GM23338 (cell line): ENCODE measurements around the gene PTPRH.

Source experiments
- CREB1 ChIP-seq: fragments of 250-450 bp; sonication (Bioruptor Pico); IDR thresholded peaks from 2 replicates; pipeline ENCODE4 v1.5.0; 2020; ENCODE audit warnings: low read depth, mild to moderate bottlenecking, moderate library complexity
- EZH2 ChIP-seq: fragments of 200-600 bp; sonication (generic); IDR thresholded peaks from one replicate; pipeline ENCODE4 v1.8.0; 2017; ENCODE audit warnings: antibody characterized with exemption, mild to moderate bottlenecking, low read depth; ENCODE audit not compliant: unreplicated experiment
- EZH2phosphoT487 ChIP-seq: fragments of 200-600 bp; sonication (generic); IDR thresholded peaks from one replicate; pipeline ENCODE4 v1.8.1; 2018; ENCODE audit warnings: antibody characterized with exemption; ENCODE audit not compliant: unreplicated experiment
- JUNB ChIP-seq: IDR thresholded peaks from one replicate; pipeline ENCODE4 v1.6.1; 2016; ENCODE audit warnings: antibody characterized with exemption; ENCODE audit not compliant: unreplicated experiment
- POLR2AphosphoS5 ChIP-seq: IDR thresholded peaks from 2 replicates; pipeline ENCODE4 v1.6.1; 2016; ENCODE audit warnings: antibody characterized with exemption, low read depth
- ZNF114 ChIP-seq: fragments of 250-450 bp; sonication (Bioruptor Pico); IDR thresholded peaks from 2 replicates; pipeline ENCODE4 v1.5.0; 2020; ENCODE audit warnings: mild to moderate bottlenecking, moderate library complexity
- ZNF331 ChIP-seq: fragments of 250-450 bp; sonication (Bioruptor Pico); IDR thresholded peaks from 2 replicates; pipeline ENCODE4 v1.5.0; 2020; ENCODE audit warnings: low read depth, mild to moderate bottlenecking, moderate library complexity
- TF ChIP-seq, protein P1 (sequence below), 2 experiments: fragments of 200-600 bp in 1 of 2; sonication (generic) in 1 of 2; conservative IDR thresholded peaks; 2 replicates each; pipeline versions ENCODE4 v1.5.1 to v1.6.1; 2016 to 2017; ENCODE audit warnings: antibody characterized with exemption in 2 of 2, low read depth in 2 of 2, mild to moderate bottlenecking in 2 of 2, moderate library complexity in 1 of 2
- TF ChIP-seq, protein P2 (sequence below): IDR thresholded peaks from 2 replicates; pipeline ENCODE4 v1.6.1; 2016; ENCODE audit warnings: antibody characterized with exemption
- TF ChIP-seq, protein P3 (sequence below): IDR thresholded peaks from one replicate; pipeline ENCODE4 v1.6.1; 2018; ENCODE audit warnings: antibody characterized with exemption; ENCODE audit not compliant: unreplicated experiment

DNA sequence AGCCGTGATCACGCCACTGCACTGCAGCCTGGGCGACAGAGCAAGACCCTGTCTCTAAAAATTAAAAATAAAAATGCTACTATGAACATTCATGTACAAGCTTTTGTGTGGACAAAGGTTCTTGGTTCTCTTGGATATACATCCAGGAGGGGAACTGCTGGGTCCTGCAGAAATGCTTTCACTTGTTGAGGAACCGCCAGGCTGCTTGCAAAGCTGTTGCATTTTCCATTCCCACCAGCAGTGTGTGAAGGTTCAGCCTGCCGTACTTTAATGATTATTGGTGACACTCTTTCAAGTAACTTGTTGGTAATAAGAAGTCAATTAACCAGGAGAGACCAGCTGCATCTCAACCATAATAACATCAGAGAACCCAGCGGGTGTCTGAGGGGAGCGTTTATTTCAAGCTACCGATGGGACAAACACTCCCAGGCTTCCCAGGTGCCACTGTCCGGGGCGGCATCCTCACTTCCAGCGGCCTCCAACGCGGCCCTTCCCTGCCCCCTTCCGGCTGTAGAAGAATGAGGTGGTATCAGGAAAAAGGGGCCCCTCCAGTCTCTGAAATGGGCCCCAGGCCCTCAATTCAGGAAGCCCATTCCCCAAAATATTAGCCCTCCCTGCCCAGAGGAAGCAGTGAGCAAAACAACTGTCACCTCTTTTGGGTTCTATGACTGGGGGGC lies 76.7 kb downstream of the PTPRH start:
- TF ChIP-seq, protein P1, sequence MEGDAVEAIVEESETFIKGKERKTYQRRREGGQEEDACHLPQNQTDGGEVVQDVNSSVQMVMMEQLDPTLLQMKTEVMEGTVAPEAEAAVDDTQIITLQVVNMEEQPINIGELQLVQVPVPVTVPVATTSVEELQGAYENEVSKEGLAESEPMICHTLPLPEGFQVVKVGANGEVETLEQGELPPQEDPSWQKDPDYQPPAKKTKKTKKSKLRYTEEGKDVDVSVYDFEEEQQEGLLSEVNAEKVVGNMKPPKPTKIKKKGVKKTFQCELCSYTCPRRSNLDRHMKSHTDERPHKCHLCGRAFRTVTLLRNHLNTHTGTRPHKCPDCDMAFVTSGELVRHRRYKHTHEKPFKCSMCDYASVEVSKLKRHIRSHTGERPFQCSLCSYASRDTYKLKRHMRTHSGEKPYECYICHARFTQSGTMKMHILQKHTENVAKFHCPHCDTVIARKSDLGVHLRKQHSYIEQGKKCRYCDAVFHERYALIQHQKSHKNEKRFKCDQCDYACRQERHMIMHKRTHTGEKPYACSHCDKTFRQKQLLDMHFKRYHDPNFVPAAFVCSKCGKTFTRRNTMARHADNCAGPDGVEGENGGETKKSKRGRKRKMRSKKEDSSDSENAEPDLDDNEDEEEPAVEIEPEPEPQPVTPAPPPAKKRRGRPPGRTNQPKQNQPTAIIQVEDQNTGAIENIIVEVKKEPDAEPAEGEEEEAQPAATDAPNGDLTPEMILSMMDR (conservative IDR thresholded peaks at IDR 0.05; ENCODE audit: low read depth in 2 of 2): peak; percentile 36 to 56
- TF ChIP-seq EZH2phosphoT487: no peak
- no peak for TF ChIP-seq EZH2
- TF ChIP-seq POLR2AphosphoS5: no peak
- TF ChIP-seq, protein P2, sequence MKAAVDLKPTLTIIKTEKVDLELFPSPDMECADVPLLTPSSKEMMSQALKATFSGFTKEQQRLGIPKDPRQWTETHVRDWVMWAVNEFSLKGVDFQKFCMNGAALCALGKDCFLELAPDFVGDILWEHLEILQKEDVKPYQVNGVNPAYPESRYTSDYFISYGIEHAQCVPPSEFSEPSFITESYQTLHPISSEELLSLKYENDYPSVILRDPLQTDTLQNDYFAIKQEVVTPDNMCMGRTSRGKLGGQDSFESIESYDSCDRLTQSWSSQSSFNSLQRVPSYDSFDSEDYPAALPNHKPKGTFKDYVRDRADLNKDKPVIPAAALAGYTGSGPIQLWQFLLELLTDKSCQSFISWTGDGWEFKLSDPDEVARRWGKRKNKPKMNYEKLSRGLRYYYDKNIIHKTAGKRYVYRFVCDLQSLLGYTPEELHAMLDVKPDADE: no peak
- TF ChIP-seq JUNB: no peak
- TF ChIP-seq, protein P3, sequence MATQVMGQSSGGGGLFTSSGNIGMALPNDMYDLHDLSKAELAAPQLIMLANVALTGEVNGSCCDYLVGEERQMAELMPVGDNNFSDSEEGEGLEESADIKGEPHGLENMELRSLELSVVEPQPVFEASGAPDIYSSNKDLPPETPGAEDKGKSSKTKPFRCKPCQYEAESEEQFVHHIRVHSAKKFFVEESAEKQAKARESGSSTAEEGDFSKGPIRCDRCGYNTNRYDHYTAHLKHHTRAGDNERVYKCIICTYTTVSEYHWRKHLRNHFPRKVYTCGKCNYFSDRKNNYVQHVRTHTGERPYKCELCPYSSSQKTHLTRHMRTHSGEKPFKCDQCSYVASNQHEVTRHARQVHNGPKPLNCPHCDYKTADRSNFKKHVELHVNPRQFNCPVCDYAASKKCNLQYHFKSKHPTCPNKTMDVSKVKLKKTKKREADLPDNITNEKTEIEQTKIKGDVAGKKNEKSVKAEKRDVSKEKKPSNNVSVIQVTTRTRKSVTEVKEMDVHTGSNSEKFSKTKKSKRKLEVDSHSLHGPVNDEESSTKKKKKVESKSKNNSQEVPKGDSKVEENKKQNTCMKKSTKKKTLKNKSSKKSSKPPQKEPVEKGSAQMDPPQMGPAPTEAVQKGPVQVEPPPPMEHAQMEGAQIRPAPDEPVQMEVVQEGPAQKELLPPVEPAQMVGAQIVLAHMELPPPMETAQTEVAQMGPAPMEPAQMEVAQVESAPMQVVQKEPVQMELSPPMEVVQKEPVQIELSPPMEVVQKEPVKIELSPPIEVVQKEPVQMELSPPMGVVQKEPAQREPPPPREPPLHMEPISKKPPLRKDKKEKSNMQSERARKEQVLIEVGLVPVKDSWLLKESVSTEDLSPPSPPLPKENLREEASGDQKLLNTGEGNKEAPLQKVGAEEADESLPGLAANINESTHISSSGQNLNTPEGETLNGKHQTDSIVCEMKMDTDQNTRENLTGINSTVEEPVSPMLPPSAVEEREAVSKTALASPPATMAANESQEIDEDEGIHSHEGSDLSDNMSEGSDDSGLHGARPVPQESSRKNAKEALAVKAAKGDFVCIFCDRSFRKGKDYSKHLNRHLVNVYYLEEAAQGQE: no peak
- no peak for TF ChIP-seq ZNF114 (CRISPR knock-in tag)
- no peak for TF ChIP-seq CREB1 (CRISPR knock-in tag)
- TF ChIP-seq ZNF331 (CRISPR knock-in tag): no peak
